Measurements from ENCODE around the gene C5orf47. TPM values are rescaled to one million over a fixed set of nuclear protein-coding genes. Genes with fewer than 3 reads are reported as not detected.
A peak's percentile ranks its signal among the peaks of the same experiment; 100 is the strongest.

Gene C5orf47
- total and polyA plus RNA-seq, 2 of the 8 experiments (the other 6 are each of a cell fraction or from before 2014, with no cell fraction given) = 0.11 TPM; not detected in 1

DNA sequence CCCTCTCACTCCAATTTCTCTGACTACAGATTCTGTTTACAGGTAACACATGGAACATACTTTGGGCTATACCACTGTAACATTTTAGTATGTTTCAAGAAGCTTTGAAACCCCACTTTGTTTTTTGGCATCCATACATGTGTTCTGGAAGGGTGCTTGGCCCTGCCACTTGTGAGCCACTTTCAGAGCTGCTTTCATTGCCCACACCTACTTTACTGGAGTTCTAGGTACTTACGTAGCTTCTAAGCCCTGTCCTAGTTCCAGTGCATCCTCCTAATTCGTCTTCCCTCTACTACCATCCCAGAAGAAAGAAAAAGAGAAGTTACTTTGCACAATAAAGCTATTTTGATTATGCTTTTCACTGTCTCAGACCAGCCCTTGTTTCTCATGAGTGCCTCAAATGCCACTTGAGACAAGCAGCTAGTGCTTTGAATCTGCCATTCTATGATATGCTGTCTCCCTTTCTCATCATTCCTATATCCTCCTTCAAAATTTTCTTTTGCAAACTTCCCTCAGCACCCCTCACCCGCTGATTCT, 26.5 kb upstream of the C5orf47 start:
- no peak overlapping the region for H3K14ac ChIP-seq (ENCODE audit: insufficient read length)
- H4K20me1 ChIP-seq (replicated peaks in 1 of 2; ENCODE audit: control insufficient read depth in 1 of 2, insufficient read depth in 2 of 2, low read length in 2 of 2) = no peaks in the 10 kb centered on the region
- H3K18ac ChIP-seq (ENCODE audit: extremely low read depth, low read length) = 0 out of 2 replicates have a peak overlapping the region, but pooled peaks have one; percentile 13
- peak overlapping the region; percentile 63 for H2BK12ac ChIP-seq (ENCODE audit: low read depth, low read length)
- no peak overlapping the region for H4K5ac ChIP-seq (ENCODE audit: insufficient read length, low read depth, low read length)
- DNase-seq (ENCODE audit: low read depth in 1 of 2, low spot score in 2 of 2) (no peak), FAIRE-seq (no peak)
- H3K79me1 ChIP-seq (ENCODE audit: low read depth, low read length) = no peaks in the 10 kb centered on the region
- no peaks in the 10 kb centered on the region for H3K27me3 ChIP-seq (replicated peaks in 1 of 4; ENCODE audit: control insufficient read depth in 3 of 4, extremely low read depth in 1 of 4, insufficient read depth in 3 of 4, low read length in 3 of 4)
- no peak overlapping the region for H3K9ac ChIP-seq (replicated peaks in 1 of 4; ENCODE audit: extremely low read depth in 1 of 4, low read depth in 3 of 4, low read length in 3 of 4)
- H3K56ac ChIP-seq (replicated peaks; ENCODE audit: insufficient read length, low read depth, low read length) = no peak overlapping the region
- no peak overlapping the region for H3K4me3 ChIP-seq (ENCODE audit: extremely low read depth in 1 of 4, insufficient read depth in 2 of 4, low read depth in 3 of 4, low read length in 4 of 4)
- ChIA-PET POLR2A (ENCODE audit: partially characterized antibody) (interaction anchor here (0.9 to 3.6 kb wide), 23 partner anchors 10 to 633 kb away, joined by 3 to 64 read pairs (median 6); partner anchors contain the start of genes BOD1 and CPEB4), CTCF (ENCODE audit: partially characterized antibody) (interaction anchor here (1.0 to 3.7 kb wide), 10 partner anchors 10 to 345 kb away, joined by 3 to 22 read pairs (median 4); no protein-coding TSS in a partner anchor)
- peaks cover 1% of the 10 kb centered on the region; the same call in 1 of the 2 replicates for H3K23me2 ChIP-seq (ENCODE audit: low read depth, low read length)
- no peak overlapping the region for H4K8ac ChIP-seq (ENCODE audit: extremely low read depth, insufficient read depth, low read length)
- H2AFZ ChIP-seq (ENCODE audit: low read length) = no peak overlapping the region
- no peak overlapping the region for H2BK15ac ChIP-seq (ENCODE audit: low read length)
- no peaks in the 10 kb centered on the region for H3K36me3 ChIP-seq (ENCODE audit: control insufficient read depth in 2 of 4, insufficient read depth in 4 of 4, low read length in 3 of 4)
- H2BK120ac ChIP-seq (replicated peaks; ENCODE audit: low read depth, low read length) = no peak overlapping the region
- no peak overlapping the region for H3K4ac ChIP-seq (replicated peaks; ENCODE audit: insufficient read length, low read depth, low read length)
- H4K91ac ChIP-seq (replicated peaks; ENCODE audit: insufficient read length, low read length) = no peak overlapping the region
- H2BK20ac ChIP-seq (ENCODE audit: low read length) = no peak overlapping the region
- 0 out of 2 replicates have a peak overlapping the region, but pooled peaks have one; percentile 19 for H3K27ac ChIP-seq (ENCODE audit: low read depth, low read length)
- no peak overlapping the region; the same call in 1 of the 2 replicates for H2AK5ac ChIP-seq (ENCODE audit: low read depth, low read length)
- H3K4me1 ChIP-seq (replicated peaks in 1 of 4; ENCODE audit: control insufficient read depth in 3 of 4, insufficient read depth in 4 of 4, low read length in 3 of 4) = peaks cover 3 to 18% (median 13%) of the 10 kb centered on the region in 4 experiments; a peak in 5 of 7 replicates
- no peaks in the 10 kb centered on the region for H3K9me3 ChIP-seq (ENCODE audit: insufficient read depth in 2 of 2, low read depth in 1 of 2, low read length in 1 of 2)
- H3K23ac ChIP-seq (ENCODE audit: insufficient read length) = no peak overlapping the region
- peak overlapping the region; percentile 32 to 71; a peak in 1 of 4 replicates for H3K4me2 ChIP-seq (ENCODE audit: insufficient read depth in 1 of 2, low read depth in 2 of 2, low read length in 2 of 2)
- H3K79me2 ChIP-seq (ENCODE audit: control insufficient read depth in 1 of 2, insufficient read depth in 2 of 2, low read length in 2 of 2) = no peaks in the 10 kb centered on the region
- 61% methylated on average over 3 of the region's 3 CpGs; no CpG with 5 or more reads in 1 of the 2 experiments for WGBS, 2 experiments (ENCODE audit: extremely low coverage in 1 of 2, insufficient coverage in 1 of 2, insufficient read length in 1 of 2, insufficient replicate concordance in 2 of 2, low coverage in 1 of 2, low lambda C conversion rate in 2 of 2, missing lambda C conversion rate in 1 of 2)
- H2BK5ac ChIP-seq (ENCODE audit: low read depth, low read length) = peak overlapping the region; percentile 97; the same call in 1 of the 2 replicates
- TF ChIP-seq CHD2 (IDR thresholded peaks at IDR 0.05; ENCODE audit: low read length) (no peak), HDAC6 (IDR thresholded peaks at IDR 0.05; ENCODE audit: low read depth, low read length) (no peak), SP4 (IDR thresholded peaks at IDR 0.05; ENCODE audit: low read length) (no peak), SIRT6 (IDR thresholded peaks at IDR 0.05; ENCODE audit: low read length) (no peak), MAFK (IDR thresholded peaks at IDR 0.05; ENCODE audit: low read depth, low read length) (no peak), SIN3A (conservative IDR thresholded peaks at IDR 0.05 in 1 of 2, IDR thresholded peaks at IDR 0.05 in 1 of 2; ENCODE audit: low read depth in 1 of 2, low read length in 2 of 2) (no peak), SAP30 (IDR thresholded peaks at IDR 0.05; ENCODE audit: insufficient read depth, insufficient replicate concordance, low read length) (no peak), BRCA1 (IDR thresholded peaks at IDR 0.05; ENCODE audit: low read depth, low read length) (no peak), BCL11A (IDR thresholded peaks at IDR 0.05; ENCODE audit: low read depth in 2 of 2, low read length in 2 of 2) (no peak), CHD1 (IDR thresholded peaks at IDR 0.05; ENCODE audit: low read depth, low read length) (no peak), CBX5 (IDR thresholded peaks at IDR 0.05; ENCODE audit: low read depth, low read length) (no peak), CEBPB (IDR thresholded peaks at IDR 0.05; ENCODE audit: low read depth, low read length) (no peak), RXRA (IDR thresholded peaks at IDR 0.05; ENCODE audit: insufficient read depth, low read depth, low read length) (no peak), SP2 (IDR thresholded peaks at IDR 0.05; ENCODE audit: low read length) (no peak)

Data from H1 (cell line).